ENCODE measurements around the gene OR14K1. TPM values are rescaled to one million over a fixed set of nuclear protein-coding genes. Genes with fewer than 3 reads are reported as not detected.

The OR14K1 gene
- total RNA-seq, 2 donors from 2014 or later: not detected

Other genes with a start within 250 kb of the OR14K1 start
- not detected for gene OR2C3, start 202.2 kb upstream of the OR14K1 start, total RNA-seq
- gene GCSAML, start 189.5 kb upstream of the OR14K1 start, total RNA-seq: under 1 TPM in 1 of 2 donors, not detected in 1; 0.59 TPM
- gene OR2G2, start 150.3 kb upstream of the OR14K1 start, total RNA-seq: not detected
- not detected for gene OR2G3, start 133.0 kb upstream of the OR14K1 start, total RNA-seq
- not detected for gene OR13G1, start 58.9 kb upstream of the OR14K1 start, total RNA-seq
- gene OR6F1, start 22.0 kb upstream of the OR14K1 start, total RNA-seq: not detected
- not detected for gene OR14A2, start 9.5 kb downstream of the OR14K1 start, total RNA-seq
- gene OR1C1, start 21.9 kb downstream of the OR14K1 start, total RNA-seq: not detected
- gene OR14A16, start 85.5 kb downstream of the OR14K1 start, total RNA-seq: not detected
- not detected for gene OR11L1, start 103.3 kb downstream of the OR14K1 start, total RNA-seq
- gene TRIM58, start 118.6 kb downstream of the OR14K1 start, total RNA-seq: under 1 TPM; 0.32 to 0.60 TPM
- under 1 TPM in 1 of 2 donors, not detected in 1; 0.26 TPM for gene OR2W3, start 157.0 kb downstream of the OR14K1 start, total RNA-seq
- gene OR2T8, start 181.6 kb downstream of the OR14K1 start, total RNA-seq: not detected
- not detected for gene OR2AJ1, start 186.3 kb downstream of the OR14K1 start, total RNA-seq
- not detected for gene OR2L8, start 210.2 kb downstream of the OR14K1 start, total RNA-seq
- gene OR2AK2, start 226.6 kb downstream of the OR14K1 start, total RNA-seq: not detected